NOMO-1 treated with dmso at 0.1 percent for 144 hours (cell line): ENCODE data around the gene TRIM8.
"Not testable (repeated sequence)": the region's sequence is repeated elsewhere in the genome, so short reads cannot be mapped to it uniquely, and the experiment has no call there.

Source experiments
- DNase-seq: peaks from one replicate; lab custom pipeline; 2025; ENCODE audit not compliant: unreplicated experiment; lab: John Stamatoyannopoulos, UW

Gene TRIM8

DNA sequence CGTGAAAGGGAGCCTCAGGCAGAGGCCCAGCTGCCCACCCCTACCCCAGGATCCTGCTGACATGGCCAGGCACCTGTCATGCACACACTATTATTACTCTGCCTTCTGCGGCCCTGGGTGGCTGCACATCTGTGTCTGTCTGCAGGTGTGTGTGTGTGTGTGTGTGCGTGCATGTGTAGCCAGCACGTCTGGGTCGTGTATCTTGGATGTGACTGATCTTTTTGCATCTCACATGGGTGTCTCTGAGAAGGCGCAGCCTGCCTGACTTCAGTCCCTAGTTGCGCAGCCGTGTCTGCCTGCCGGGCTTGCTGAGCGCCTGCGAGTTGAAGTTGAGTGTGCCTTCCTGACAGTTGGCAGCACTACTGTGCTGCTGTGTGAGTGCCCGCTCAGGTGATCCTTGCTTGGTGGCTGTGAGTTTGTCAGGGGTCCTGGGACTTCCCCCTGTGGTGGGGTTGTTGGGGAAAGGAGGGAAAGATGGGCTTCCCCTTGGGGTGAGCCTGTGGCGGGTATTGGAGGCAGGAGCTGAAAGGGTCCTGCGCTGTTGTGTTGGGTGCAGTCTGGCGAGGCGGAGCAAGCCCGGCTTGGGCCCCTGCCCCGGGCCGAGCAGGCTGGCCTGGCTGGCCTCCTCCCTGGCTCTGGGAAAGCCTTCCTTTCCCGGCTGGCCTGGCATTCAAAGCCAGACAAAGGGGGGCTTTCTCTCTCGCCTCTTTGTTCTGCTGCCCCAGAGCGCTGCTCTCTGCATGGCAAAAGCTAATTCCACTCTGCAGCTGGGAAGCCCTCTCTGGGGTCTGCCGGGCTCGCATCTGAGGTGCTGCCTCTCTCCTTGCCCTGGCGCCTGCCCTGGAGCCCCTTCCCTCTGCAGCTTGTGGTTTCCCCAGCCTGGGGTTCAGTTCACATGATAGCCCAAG is 4.9 kb downstream of the TRIM8 start:
- no peak for DNase-seq

GRCh38 chr10:102649797-102650654 is 5.7 kb downstream of the TRIM8 start:
- DNase-seq, result no peak

GRCh38 chr10:102650655-102651454 is 6.6 kb downstream of the TRIM8 start:
- DNase-seq, result peak; percentile 39

GRCh38 chr10:102651455-102652169 is 7.3 kb downstream of the TRIM8 start:
- no peak for DNase-seq

DNA sequence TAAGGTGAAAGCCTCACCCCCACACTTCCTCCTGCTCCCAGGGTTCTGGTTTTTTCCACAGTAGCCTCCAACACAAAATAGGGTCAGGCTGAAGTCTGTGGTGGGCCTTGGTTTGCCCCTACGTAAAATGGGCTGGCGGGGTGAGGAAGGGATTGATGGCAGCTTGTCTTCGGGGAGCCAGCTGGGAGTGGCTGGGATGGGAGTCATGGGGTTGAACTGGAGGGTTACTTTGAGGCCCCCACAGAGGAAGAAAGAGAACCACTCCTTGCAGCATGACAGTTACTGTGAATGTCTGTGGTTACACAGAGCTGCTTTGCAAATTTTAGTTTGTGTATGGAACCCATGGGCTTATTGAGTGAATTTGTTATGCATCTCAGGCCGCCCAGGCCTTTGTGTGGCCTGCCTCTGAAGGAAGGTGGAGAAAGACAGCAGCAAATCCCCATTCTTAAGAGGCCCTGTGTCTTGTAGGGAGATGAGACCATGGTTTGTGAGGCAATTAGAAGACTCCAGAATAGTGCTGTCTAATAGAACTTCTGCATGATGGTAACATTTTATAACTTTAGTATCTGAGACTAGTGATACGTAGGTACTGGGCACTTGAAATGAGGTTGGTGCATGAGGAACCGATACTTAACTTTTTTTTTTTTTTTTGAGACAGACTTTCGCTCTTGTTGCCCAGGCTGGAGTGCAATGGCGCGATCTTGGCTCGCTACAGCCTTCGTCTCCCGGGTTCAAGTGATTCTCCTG is 8.1 kb downstream of the TRIM8 start:
- DNase-seq, result peak; percentile 39

DNA sequence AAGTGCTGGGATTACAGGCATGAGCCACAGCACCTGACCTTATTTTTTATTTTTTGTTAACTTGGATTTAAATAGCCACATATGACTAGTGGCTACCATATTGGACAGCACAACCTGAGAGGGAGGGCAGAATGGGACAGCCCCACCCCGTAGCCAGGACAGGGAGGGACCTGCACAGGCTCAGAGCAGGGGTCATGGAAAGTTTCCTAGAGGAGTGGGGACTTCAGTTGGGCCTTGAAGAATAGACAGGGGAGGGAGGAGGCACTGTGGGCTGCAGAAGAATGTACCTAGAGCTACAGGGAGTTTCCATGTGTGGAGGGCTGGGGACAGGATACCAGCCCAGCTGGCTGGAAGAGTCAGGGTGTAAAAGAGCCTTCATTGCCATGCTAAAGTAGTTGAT is 8.8 kb downstream of the TRIM8 start:
- no peak for DNase-seq

DNA sequence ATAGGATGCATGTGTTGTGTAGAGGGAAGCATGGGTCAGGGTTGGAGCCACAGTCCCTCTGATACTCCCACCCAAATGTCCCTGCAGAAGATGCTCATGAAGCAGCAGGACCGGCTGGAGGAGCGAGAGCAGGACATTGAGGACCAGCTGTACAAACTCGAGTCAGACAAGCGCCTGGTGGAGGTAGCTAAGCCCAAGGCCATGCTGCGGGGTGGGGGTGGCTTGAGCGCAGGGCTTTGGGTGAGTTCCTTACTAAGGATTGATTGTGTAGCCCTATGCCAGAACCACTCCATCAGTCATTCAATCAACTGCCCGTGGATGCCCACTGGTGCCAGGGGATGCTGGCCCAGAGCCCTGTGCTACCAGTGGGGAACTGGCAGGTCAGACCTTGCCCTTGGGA is 10.3 kb downstream of the TRIM8 start:
- DNase-seq, result no peak

GRCh38 chr10:102654969-102655368 is 10.7 kb downstream of the TRIM8 start:
- DNase-seq, result no peak

- DNase-seq, result no peak
These were observed 11.7 kb downstream of the TRIM8 start for GRCh38 chr10:102656026-102656425.

- DNase-seq, result no peak
These were observed 12.6 kb downstream of the TRIM8 start for GRCh38 chr10:102656791-102657371.

GRCh38 chr10:102657451-102657850 is 13.2 kb downstream of the TRIM8 start:
- no peak for DNase-seq

GRCh38 chr10:102657984-102658724 is 13.9 kb downstream of the TRIM8 start:
- no peak for DNase-seq

DNA sequence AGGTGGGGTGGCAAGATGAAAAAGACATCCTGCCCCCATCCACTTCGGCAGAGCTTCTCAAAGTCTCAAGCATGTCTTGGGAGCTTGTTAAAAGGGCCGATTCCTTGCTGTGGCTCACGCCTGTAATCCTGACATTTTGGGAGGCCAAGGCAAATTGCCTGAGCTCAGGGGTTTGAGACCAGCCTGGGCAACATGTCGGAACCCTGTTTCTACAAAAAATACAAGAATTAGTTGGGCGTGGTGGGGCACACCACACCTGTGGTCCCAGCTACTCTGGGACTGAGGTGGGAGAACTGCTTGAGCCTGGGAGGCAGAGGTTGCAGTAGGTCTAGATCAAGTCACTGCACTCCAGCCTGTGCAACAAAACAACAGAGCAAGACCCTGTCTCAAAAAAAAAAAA is 14.5 kb downstream of the TRIM8 start:
- DNase-seq, result no peak

GRCh38 chr10:102660888-102661657 is 16.8 kb downstream of the TRIM8 start:
- no peak for DNase-seq

DNA sequence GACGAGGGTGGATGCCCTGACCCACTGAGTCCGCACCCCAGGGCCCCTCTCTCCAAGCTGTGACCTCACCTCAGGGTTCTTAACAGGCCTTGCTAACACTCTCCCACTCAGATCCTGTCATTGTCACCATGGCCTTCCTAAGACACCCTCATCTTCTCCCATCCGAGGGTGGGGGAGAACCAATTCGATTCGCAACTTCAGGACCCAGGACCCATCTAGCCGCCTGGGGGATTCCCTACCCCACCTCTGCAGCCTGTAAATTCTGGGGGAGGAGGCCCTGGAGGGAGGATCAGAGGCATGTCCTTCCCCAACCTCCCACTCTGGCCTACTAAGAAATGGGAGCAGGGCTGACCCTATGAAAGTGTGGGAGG is 17.4 kb downstream of the TRIM8 start:
- DNase-seq, result no peak

GRCh38 chr10:102665904-102666509 is 21.7 kb downstream of the TRIM8 start:
- no peak for DNase-seq

DNA sequence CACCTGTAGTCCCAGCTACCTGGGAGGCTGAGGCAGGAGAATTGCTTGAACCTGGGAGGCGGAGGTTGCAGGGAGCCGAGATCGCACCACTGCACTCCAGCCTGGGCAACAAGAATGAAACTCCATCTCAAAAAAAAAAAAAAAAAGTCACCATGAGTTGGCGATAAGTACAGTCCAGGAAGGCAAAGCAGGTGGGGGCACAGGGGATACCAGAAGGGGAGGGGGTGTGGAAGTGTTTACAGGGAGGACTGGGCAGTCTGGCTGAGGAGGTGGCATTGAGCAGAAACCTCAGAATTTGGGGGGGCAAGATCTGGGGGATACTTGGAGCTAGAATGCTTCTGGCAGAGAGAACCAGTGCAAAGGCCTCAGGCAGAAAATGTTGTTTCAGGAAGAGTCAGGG is 23.1 kb downstream of the TRIM8 start:
- DNase-seq, result not testable (repeated sequence)
